GM19328 (cell line): ENCODE data around the gene SSC5D.

Experiments used
- ATAC-seq: cut with Tn5 transposase; IDR thresholded peaks from one replicate; pipeline ENCODE4 v1.9.1; 2021; ENCODE audit warnings: mild to moderate bottlenecking, moderate library complexity; ENCODE audit not compliant: unreplicated experiment

Gene SSC5D

GRCh38 chr19:55552620-55553019 is 64.4 kb downstream of the SSC5D start:
- no peak for ATAC-seq

DNA sequence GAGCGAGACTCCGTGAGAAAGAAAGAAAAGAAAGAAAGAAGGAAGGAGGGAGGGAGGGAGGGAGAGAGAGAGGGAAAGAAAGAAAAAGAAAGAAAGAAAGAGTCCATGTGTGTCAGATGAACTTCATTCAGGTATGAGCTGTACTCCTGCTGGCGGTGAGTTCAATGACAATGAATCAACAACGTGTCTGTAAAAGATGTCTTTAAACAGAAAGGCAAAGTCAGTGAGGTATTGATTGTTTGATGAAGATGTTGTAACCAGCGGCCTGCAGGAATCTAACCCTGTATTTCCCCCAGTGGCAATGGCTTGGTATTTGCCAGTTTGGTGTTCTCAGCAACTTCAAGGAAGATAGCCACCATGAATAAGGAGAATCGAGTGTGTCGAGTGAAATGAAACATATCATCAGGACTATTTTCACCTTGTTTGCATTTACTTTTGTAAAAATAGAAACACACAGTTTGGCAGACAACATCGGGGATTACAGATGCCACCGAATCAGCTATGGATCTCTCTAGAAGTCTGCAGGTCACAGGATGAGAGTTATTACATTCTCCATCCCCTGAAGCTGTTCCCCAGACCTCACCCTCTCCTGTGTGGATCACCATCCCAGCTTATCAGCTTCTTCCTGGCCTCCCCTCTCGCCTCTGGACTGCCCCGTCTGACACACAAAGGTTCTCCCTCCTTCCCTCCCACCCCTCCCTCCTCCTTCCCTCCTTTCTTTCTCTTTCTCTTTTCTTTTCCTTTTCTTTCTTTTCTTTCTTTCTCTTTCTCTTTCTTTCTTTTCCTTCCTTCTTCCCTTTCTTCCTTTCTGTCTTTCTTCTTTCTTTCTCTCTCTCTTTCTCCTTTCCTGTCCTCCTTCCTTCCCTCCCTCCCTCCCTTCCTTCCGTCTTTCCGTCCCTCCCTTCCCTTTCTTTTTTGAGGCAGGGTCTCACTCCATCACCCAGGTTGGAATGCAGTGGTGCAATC is 65.3 kb downstream of the SSC5D start:
- ATAC-seq = no peak

- ATAC-seq = no peak
Measured at GRCh38 chr19:55554302-55554701, 66.1 kb downstream of the SSC5D start.

DNA sequence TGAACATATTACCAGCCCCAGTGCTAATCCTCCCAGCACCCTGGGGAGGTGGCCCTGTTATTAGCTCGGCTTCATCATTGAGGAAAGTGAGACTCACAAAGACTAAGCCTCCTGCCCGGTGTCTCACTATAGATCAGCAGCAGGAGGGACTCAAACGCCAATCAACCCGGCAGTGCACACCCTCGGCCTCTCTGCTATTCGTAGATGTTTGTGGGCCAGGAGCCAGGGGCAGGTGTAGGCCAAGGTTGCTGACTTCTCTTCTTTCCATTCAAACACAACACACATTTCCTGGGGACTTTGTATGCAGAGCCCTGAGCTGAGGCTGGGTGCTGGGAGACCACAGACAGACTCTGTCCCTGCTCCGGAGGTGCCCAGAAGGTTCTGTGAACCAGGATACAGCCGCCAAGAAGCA is 66.5 kb downstream of the SSC5D start:
- ATAC-seq = no peak

GRCh38 chr19:55559684-55560083 is 71.4 kb downstream of the SSC5D start:
- no peak for ATAC-seq

DNA sequence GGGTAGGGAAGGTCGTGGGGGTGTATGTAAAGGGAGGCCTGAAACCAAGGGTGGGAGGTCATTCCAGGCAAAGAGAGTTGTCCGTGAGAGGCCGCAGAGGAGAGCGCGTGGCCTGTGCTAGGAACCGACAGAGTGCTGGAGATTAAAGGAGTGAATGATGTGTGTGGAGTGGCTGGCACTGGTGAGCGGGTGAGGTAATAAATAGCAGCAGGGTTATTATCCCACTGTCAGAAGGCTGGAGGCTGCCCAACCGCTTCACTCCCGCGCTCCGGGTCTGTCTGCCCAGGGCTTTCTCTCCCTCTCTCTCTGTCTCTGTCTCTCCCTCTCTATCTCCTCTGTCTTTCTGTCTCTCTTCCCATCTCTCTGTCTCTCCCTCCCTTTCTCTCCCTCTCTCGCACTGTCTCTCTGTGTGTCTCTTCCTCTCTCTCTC is 75.0 kb downstream of the SSC5D start:
- no peak for ATAC-seq

DNA sequence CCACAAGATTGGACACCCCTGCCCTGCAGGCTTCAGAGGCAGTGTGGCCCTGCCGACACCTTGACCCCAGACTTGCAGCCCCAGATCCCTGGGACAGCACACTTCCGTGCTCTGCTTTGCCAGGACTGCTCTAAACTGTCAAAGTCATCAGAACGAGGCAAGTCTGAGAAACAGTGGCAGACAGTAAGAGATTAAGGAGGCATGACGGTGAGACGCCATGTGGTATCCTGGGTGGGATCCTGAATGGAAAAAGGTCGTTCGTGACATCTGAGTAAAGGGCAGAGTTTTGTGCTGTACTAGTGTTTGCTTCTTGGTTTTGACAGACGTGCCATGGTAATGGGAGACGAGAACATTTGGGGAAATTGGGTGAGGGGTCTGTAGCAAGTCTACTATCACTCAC is 78.6 kb downstream of the SSC5D start:
- no peak for ATAC-seq

DNA sequence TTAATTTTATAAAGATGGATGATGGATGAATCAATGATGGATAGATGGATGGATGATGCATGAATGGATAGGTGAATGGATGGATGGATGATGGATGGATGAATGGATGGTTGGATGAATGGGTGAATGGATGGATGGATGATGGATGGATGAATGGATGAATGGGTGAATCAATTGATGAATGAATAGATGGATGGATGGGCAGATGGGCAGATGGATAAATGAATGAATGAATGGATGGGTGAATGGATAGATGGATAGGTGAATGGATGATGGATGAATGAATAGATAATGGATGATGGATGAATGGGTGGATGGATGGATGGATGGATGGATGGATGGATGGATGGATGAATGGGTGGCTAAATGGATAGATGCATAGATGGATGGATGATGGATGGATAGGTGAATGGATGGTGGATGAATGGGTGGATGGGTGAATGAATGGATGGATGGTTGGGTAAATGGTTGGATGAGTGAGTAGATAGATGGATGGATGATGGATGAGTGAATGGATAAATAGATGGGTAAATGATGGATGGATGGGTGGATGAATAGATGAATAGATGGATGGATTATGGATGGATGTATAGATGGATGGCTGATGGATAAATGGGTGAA is 79.6 kb downstream of the SSC5D start:
- ATAC-seq = no peak
